HG03196 (cell line): Measurements from ENCODE around the gene DDX31.
"Not testable (repeated sequence)": the region's sequence is repeated elsewhere in the genome, so short reads cannot be mapped to it uniquely, and the experiment has no call there.

ENCODE experiments used
- ATAC-seq: cut with Tn5 transposase; IDR thresholded peaks from one replicate; pipeline ENCODE4 v1.9.1; 2021; ENCODE audit not compliant: unreplicated experiment

The DDX31 gene

DNA sequence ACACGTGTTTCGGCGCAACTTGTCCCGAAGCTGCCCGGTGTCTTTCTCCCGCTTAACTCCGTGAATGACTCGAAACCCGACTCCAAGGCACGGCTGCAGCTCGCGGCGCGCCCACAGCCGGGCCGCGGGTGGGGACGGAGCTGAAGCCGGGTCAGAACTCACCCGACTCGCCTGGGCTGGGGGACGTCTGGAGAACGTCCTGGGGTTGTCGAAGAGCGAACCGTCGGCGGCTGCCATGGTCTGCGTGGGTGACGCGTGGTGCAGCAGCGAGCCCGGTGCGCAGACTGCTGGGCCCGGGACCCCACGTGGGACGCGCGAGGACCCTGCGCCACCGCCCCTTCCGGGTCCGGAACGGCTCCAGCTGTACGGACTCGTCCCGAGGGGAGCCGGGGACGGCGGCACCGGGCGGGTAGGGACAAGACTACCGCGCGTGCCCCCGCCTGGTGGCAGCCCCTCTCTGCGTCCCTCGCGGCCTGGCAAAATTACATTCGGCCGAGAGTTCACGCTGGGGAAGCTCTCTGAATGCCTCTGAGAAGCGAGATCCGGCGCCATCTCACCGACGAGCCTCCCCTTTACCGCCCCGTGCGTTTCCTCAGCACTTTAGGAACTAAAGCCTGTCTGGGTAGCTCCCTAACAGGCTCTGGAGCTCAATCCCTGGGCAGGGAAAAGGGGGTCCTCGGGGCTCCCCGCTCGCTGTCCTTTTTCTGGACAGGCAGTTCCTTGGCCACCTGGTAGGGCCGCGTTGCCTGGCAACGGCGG, at the start of gene DDX31:
Gene DDX31 (minus strand): TSS at position 286 of the 759 bp plus-strand sequence. CDS start 49 bp downstream, at position 237.
- ATAC-seq: peak; percentile 63

DNA sequence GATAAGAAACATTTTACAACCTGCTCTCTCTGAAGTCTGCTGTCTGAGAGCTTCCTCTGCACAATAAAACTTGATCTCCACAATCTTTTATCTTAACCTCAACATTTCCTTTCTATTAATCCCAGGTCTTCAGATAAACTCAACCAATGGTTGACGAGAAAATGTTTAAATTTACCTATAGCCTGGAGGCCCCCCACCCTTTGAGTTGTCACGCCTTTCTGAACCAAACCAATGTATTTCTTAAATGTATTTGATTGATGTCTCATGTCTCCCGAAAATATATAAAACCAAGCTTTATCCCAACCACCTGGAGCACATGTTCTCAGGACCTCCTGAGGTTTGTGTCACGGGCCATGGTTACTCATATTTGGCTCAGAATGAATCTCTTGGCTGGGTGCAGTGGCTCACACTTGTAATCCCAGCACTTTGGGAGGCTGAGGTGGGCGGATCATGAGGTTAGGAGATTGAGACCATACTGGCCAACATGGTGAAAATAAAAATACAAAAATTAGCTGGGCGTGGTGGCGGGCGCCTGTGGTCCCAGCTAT, 48.7 kb upstream of the DDX31 start:
- ATAC-seq: not testable (repeated sequence)

DNA sequence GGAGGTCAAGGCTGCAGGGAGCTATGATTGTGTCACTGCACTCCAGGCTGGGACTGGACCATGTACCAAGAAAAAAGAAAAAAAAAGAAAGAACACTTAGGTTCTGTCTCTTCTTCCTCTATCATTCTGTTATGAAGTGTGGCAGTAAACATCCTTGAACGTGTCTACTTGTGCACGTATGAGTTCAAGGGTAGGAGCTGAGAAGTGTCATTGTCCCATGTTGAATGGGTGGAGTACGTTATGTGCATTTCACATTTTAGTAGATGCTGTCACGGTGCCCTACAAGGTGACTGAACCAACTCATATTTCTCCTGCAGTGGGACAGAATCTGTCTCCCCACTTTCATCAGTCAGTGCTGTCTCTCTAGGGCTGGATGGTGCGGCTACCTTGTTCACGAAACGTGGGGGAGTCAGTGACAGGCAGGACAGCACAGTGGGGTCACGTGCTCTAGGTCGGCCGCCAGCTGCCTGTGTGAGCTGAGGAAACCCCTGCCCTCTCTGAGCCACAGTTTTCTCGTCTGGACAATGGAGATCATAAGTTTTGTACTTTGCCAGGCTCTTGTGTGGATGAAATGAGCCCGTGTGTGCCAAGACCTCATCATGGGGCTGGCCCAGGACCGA, 47.7 kb upstream of the DDX31 start:
- ATAC-seq: no peak

DNA sequence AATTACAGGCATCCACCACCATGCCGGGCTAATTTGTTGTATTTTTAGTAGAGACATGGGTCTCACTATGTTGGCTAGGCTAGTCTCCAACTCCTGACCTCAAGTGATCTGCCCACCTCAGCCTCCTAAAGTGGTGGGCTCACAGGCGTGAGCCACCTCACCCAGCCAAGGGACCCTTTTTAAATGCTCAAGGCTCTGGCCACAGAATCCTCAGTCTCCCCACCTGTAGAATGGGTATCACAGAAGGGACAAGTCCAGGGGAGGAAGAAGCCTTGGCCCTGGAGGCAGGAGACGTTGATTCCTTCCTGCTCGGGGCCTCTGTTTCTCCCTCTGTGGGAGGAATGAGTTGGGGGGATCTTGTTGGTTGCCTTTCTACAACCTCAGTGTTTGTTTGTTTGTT, 46.2 kb upstream of the DDX31 start:
- no peak for ATAC-seq

DNA sequence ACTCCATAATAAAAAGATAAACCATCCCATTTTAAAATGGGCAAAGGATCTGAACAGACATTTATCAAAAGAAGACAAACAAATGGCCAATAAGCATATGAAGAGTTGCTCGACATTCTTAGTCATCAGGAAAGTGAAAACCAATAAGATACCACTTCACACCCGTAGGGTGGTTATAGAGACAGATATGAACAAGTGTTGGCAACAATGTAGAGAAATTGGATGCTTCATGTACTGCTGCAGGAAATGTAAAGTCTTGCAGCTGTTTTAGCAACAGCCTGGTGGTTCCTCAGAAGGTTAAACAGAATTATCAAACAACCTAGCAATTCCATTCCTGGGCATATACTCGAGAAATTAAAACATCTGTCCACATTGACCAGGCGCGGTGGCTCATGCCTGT, 43.0 kb upstream of the DDX31 start:
- no peak for ATAC-seq

DNA sequence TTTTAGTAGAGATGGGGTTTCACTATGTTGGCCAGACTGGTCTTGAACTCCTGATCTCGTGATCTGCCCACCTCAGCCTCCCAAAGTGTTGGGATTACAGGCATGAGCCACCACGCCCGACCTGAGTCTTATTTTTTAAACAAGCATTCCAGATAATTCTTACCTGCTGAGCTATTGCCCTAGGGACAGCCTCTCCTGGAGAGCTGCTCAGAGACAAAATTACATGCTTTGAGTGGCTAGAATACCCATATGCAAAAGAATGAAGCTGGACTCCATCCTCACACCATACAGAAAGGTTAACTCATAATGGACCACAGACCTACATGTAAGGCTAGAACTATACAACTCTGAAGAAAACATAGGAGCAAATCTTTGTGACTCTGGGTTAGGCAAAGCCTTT, 42.1 kb upstream of the DDX31 start:
- ATAC-seq: no peak

DNA sequence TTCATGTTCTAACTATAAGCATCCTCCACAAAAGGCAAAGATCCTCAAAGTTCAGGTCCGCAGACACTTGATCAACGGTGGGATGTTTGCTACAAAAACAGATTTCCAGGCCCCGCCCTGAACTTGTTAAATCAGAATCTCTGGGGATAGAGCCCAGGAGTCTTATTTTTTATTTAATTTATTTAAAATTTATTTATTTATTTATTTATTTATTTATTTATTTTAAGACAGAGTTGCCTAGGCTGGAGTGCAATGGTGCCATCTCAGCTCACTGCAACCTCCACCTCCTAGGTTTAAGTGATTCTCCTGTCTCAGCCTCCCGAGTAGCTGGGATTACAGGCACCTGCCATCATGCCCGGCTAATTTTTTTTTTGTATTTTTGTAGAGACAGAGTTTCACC, 41.4 kb upstream of the DDX31 start:
- ATAC-seq: not testable (repeated sequence)

DNA sequence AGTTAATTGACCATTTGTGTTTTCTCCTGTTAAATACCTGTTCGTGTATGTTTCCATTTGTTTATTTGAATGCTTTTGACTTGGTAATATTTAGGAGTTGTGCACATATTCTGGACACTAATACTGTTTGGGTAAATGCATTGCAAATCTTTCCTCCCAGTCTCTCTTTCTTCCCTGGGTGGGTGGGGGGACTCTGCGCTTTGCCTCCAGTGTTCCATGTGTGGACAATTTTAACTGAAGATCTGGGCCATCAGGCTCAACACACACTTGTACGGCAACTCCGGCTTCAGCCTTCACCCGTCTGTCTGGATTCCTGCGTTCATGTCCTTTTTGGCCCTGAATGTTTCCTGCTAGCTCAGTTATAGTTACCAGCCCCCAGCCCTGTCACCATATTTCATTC, 40.5 kb upstream of the DDX31 start:
- no peak for ATAC-seq

DNA sequence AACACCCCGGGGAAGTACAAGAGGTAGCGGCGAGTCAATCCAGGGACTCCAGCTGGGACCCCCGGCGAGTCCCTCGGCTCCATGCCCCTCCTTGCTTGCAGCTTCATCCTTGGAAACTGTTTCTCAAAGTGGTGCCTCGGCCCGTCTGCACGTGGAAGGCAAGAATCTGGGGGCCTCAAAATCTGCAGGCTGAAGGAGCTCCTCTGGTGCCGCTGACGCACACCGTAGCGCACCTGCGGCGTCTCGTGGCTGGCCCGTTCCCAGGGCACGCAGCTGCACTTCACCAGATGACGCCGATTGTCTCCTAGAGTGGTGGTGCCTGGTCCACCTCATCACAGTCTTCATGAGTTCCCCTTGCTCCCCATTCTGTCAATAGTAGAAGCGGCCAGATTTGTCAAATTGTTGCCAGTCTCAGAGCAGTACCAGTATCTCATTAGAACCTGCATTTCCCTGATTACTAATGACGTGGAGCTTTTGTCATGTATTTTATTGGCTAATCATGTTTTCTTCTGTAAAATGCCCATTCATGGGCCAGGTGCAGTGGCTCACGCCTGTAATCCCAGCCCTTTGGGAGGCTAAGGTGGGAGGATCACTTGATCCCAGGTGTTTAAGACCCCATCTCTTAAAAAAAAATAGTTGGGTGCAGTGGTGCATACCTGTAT, 39.1 kb upstream of the DDX31 start:
- ATAC-seq: no peak

DNA sequence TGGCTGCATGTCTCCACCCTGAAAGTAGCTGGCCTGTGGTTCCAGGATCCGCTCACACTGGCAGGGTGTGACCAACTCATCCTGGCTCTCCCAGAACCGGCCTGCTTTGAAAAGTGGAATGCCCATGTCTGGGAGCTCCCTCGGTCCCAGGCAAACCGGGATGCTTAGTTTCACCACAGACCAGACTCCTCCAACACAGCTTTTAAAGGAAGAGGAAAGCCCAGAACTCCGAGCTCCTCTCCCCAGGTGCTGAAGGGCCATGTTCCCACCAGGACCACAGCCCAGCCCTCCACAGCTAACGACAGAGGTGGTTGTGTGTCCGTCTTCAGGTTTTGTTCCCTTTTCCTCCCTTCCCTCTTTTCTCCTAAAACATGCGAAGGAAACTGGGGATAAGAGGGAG, 38.5 kb upstream of the DDX31 start:
- ATAC-seq: no peak

DNA sequence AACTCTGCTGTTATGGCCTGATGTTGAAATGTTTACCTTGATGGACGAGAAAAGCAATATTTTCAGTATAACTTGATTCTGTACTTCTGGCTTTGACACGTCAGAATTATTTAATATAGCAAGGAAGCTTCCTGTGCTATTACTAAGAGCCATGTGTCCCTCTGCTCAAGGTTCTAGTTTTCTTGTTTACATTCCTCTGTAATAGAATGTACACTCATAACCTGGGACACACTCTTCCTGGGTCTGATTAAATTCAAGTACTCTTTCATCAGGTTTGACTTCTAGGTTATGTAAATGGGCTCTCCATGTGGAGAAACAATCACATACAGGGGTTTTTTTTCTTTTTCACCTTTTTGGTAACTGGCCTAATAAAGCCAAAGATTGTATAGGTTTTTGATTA, 33.6 kb upstream of the DDX31 start:
- no peak for ATAC-seq

DNA sequence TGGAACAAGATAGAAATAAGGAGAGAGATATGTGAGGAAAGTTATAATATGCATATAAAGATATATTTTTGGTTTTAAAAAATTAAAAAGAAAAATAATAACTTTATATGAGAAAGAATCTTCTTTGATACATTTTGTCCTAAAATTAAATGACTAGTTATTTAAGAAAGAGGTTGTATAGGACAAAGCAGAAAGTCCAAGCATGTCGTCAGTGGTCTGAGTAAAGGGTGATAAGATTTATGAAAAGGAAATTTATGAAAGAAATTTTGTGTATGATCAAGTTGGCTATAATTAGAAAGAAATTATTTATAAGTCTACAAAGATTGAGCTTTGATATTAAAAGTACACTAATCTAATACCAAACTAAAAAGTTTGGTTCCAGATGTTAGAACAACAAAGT, 32.5 kb upstream of the DDX31 start:
- ATAC-seq: no peak

DNA sequence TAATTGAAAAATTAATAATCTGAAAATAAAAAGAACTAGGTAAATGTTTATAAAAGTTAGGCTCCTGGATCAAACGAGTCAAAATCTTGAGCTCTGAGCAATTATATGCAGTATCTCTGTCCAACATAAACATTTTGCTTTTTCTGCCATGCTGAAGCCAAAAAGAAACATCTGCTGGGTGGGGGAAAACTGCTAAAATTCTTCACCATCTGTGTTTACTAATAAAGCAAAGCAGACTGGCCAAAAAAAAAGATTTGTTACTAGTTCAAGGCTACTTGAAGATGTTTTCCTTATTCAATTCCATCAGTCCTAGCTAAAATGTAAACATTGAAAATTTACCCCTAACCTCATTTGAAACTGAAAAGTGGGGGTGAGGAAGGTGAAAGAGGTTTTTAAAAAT, 30.2 kb upstream of the DDX31 start:
- no peak for ATAC-seq

DNA sequence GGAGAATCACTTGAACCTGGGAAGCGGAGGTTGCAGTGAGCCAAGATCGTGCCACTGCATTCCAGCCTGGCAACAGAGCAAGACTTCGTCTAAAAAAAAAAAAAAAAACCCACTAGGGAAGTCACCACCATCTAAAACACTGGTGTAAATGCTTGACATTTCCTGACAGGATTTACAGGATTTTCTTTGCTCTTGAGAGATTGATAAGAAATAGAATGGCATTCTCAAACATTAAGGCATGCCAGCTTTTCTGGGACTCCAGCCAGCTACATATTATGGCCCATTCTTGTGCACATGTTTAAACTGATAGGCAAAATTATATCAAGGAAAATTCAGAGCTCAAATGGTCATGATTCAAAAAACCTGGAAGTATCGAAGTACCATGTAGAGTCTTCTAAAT, 29.2 kb upstream of the DDX31 start:
- no peak for ATAC-seq

DNA sequence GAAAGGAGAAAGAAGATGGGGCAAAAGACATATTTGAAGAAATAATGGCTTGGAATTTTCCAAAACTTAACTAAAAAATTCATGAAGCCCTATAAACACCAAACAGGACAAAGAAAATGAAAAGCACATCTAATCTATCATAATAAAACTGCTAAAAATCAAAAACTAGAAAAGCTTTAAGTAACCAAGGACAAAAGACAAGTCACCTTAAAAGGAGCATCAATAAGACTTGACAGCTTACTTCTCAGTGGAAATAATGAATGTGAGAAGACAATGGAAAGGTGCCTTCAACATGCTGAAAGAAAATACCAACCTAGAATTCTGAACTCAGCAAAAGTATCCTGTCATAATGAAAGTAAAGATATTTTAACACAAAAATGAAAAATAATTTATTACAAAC, 27.4 kb upstream of the DDX31 start:
- no peak for ATAC-seq

DNA sequence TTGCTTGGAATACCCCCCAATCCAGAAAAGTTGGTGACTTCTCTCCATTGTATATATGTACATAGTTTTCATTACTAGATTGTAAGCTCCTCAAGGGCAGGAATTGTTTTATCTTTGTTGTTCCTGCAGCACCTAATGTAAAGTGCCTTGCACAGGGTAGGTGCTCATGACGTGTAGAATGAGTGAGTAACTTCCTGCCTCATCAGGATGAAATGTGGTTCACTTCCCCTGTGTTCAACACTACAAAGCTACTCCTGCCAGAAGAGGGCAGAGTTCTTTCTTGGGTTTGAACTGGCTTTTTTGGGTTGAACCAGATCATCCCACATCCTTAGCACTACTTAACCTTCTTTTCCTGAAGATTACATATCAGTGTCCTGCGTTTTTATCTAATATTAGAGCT, 24.4 kb upstream of the DDX31 start:
- ATAC-seq: no peak

DNA sequence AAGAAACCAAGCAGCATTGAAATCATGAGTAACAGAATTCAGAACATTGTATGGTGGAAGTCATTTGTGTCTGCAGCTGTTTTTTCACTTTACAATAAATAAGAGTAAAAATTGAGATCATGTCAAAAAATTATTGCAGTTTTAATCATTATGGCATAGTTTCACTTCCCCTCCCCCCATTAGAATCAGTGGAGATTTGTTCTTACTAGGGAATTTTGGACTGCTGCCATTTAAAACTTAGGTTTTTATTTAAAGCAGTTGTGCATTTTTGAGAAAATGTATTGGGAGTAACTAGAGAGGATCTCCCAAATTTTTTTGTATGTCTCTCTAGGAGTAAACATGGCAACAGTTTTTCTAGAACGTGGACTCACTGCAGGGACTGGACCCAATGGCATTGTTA, 20.9 kb upstream of the DDX31 start:
- no peak for ATAC-seq

DNA sequence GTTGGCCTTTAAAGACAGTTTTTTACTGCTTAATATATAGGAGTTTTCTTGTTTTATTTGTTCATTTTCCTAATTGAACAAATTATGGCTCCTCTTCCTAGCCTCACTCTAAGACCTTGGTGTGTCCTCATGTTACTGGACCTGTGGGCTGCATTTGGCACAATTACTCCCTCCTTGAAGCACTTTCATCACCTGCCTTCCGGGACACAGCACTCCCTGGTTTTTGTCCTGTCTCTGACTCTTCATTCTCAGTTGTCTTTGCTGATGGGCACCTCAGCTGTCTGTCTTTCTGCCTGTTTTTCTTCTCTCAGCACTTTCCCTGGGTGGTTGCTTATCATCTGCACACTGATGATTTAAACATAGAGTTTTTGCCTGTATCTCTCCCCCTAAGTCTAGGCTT, 14.1 kb upstream of the DDX31 start:
- ATAC-seq: no peak

DNA sequence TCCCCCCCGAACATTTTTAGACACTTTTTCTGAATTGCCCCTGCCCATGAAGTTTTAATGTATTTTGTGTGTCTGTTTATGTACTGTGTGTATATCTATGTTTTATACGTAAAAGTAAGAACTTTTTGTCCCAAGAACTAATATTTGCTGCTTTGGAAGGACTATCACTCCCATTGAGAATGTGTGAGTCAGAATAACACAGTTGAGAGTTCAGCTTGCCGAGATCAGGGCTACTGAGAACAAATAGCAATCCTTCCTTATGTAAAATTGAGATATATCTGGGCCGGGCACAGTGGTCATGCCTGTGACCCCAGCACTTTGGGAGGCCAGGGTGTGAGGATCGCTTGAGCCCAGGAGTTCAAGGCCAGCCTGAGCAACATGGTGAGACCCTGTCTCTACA, 11.8 kb upstream of the DDX31 start:
- no peak for ATAC-seq

DNA sequence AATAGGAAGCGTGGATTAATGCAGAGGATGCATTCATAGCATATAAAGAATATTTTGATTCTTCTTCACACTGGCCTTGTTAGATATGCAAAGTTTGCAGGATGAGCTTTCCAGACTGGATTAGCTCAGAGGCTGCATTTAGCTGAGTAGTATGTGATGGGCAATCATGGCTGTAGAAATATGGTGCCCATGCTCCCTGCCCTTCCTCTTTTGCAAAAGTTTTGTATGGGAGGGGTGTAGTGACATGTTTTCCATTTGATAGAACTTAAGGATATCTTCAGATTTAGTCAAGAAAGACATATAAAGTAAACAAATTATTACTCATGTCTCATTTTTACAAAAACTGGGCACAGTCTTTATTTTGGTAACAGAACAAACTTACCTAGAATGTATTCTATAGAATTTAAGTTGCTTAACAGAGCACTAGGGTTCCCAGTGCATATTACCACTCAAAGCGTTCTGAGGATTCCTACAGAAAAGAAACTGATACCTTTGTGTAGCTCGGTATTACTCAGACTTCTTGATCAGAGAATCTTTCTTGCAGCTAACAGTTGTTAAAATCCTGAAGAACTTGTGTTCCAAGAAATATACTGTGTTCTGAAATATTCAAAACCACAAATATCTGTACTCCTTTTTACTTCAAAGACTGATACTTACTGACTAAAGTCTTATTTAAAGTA, 10.3 kb upstream of the DDX31 start:
- no peak for ATAC-seq

DNA sequence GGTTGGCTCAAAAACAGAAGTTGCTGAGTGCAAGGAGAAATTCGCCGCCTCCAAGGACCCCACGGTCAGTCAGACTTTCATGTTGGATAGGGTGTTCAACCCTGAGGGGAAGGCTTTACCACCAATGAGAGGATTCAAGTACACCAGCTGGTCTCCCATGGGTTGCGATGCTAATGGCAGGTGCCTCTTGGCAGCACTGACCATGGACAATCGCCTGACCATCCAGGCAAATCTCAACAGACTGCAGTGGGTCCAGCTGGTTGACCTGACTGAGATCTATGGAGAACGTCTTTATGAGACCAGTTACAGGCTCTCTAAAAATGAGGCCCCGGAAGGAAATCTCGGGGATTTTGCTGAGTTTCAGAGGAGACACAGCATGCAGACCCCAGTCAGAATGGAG, 8.2 kb upstream of the DDX31 start:
- no peak for ATAC-seq

DNA sequence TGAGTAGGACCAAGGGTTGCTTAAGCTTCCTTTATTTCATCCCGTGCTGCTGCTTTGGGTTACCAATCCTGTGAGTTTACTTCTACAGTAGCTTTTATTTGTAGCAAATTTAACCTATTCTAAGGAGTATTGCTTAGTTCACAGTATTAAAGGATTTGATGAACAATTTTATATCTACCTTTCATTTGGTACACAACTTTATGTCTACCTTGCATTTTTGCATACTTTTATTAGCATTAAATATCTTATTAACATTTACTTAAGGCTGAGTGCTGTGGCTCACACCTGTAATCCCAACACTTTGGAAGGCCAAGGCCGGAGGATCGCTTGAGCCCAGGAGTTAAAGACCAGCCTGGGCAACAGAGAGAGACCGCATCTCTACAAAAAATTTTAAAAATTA, 4.7 kb upstream of the DDX31 start:
- ATAC-seq: no peak
